Duodenal mucosa (tissue), 2 donors: ENCODE measurements around the gene CNTN6.

Source experiments
- H3K27ac ChIP-seq: one replicate; pipeline ENCODE4 v1.7.0; 2013; ENCODE audit warnings: low read depth, low read length
- H3K27me3 ChIP-seq, 2 donors: one replicate each; pipeline ENCODE4 v1.7.0; 2013; ENCODE audit warnings: low read length in 2 of 2, control low read depth in 1 of 2; ENCODE audit not compliant: insufficient read depth in 2 of 2, control insufficient read depth in 1 of 2
- H3K36me3 ChIP-seq, 2 donors: one replicate each; pipeline ENCODE4 v1.7.0; 2013; ENCODE audit warnings: low read length in 2 of 2, control low read depth in 1 of 2; ENCODE audit not compliant: insufficient read depth in 2 of 2, control insufficient read depth in 1 of 2
- H3K4me1 ChIP-seq, 2 donors: one replicate each; pipeline ENCODE4 v1.7.0; 2013; ENCODE audit warnings: low read length in 2 of 2, control low read depth in 1 of 2; ENCODE audit not compliant: insufficient read depth in 2 of 2, control insufficient read depth in 1 of 2
- H3K4me3 ChIP-seq, 2 donors: one replicate each; pipeline ENCODE4 v1.7.0; 2013; ENCODE audit warnings: low read length in 2 of 2, low read depth in 1 of 2
- H3K9ac ChIP-seq, 2 donors: one replicate each; pipeline ENCODE4 v1.7.0; 2013; ENCODE audit warnings: low read length in 2 of 2, low read depth in 1 of 2
- H3K9me3 ChIP-seq, 2 donors: one replicate each; pipeline ENCODE4 v1.7.0; 2013; ENCODE audit warnings: low read length in 2 of 2, control low read depth in 1 of 2; ENCODE audit not compliant: control insufficient read depth in 1 of 2

CNTN6 gene

GRCh38 chr3:1442271-1442670 lies 349.4 kb downstream of the CNTN6 start:
- H3K36me3 ChIP-seq, result no peaks in the 10 kb centered on the region
- H3K9me3 ChIP-seq, result no peaks in the 10 kb centered on the region
- H3K4me1 ChIP-seq, result no peaks in the 10 kb centered on the region
- H3K9ac ChIP-seq, result no peak overlapping the region
- H3K27me3 ChIP-seq, result no peaks in the 10 kb centered on the region
- no peak overlapping the region for H3K27ac ChIP-seq
- H3K4me3 ChIP-seq, result no peak overlapping the region

- H3K27me3 ChIP-seq, result no peaks in the 10 kb centered on the region
- H3K4me3 ChIP-seq, result no peak overlapping the region
- H3K36me3 ChIP-seq, result no peaks in the 10 kb centered on the region
- no peaks in the 10 kb centered on the region for H3K9me3 ChIP-seq
- no peaks in the 10 kb centered on the region for H3K4me1 ChIP-seq
- no peak overlapping the region for H3K9ac ChIP-seq
- H3K27ac ChIP-seq, result no peak overlapping the region
Measured at GRCh38 chr3:1444195-1444594, 351.4 kb downstream of the CNTN6 start.

DNA sequence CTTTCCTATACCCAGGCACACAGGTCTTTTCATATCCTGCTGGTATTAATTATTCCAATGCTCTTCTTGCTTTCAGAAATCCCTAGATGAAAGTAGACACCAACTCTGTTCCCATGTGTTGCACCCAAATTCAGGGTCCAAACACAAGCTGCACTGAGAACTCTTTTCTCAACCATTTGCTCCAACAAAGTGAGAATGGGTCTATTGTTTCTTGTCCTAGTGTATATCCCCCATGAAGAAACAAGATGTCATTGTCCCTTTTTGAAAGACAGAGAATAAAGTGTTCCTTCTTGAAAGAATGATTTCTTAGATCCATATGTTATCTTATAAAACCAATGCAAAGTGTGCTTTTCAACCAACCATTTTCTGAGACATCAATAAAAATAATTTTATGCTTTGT lies 353.7 kb downstream of the CNTN6 start:
- no peak overlapping the region for H3K9ac ChIP-seq
- no peaks in the 10 kb centered on the region for H3K27me3 ChIP-seq
- no peak overlapping the region for H3K4me3 ChIP-seq
- H3K9me3 ChIP-seq, result no peaks in the 10 kb centered on the region
- no peaks in the 10 kb centered on the region for H3K4me1 ChIP-seq
- no peaks in the 10 kb centered on the region for H3K36me3 ChIP-seq
- no peak overlapping the region for H3K27ac ChIP-seq

DNA sequence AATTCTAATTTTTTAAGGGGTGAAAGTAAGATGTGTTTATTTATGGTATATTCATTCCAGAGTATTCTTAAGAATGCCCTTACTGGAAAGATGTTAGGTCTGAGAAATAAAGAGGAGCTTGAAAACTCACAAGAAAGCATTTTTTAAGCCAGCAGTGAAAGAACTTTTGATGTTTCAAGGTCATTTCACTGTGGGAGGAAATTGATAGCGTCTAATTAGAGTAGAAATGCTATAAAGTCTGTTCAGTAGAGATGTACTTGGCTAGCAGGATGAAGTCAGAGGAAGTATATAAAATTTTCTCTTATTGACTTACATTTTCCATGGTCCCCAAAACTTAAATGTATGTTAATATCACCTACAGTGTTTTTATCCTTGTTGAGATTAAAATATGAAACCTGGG lies 354.6 kb downstream of the CNTN6 start:
- Histone ChIP-seq H3K9me3 (no peaks in the 10 kb centered on the region), H3K4me3 (no peak overlapping the region), H3K4me1 (no peaks in the 10 kb centered on the region), H3K27ac (no peak overlapping the region), H3K36me3 (no peaks in the 10 kb centered on the region), H3K27me3 (no peaks in the 10 kb centered on the region), H3K9ac (no peak overlapping the region)

DNA sequence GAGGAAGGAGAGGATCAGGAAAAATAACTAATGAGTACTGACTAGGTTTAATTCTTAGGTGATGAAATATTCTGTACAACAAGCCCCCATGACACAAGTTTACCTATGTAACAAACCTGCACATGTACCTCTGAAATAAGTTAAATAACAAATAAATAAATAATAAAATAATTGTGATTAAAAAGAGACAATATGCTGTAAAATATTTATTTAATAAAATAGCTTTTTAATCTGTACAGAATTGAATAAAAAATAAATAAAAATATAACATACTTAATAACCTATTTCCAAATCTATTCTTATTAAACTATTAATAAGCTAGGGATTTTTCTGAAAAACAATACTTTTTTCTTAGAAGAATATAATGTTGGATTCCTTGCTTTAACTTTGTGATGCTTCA lies 355.6 kb downstream of the CNTN6 start:
- Histone ChIP-seq H3K4me1 (no peaks in the 10 kb centered on the region), H3K9me3 (no peaks in the 10 kb centered on the region), H3K27ac (no peak overlapping the region), H3K36me3 (no peaks in the 10 kb centered on the region), H3K9ac (no peak overlapping the region), H3K4me3 (no peak overlapping the region), H3K27me3 (no peaks in the 10 kb centered on the region)
